HCT116 (cell line): ENCODE data around the gene GPANK1. TPM values are rescaled to one million over a fixed set of nuclear protein-coding genes. Genes with fewer than 3 reads are reported as not detected.

Experiments used
- ATAC-seq: fragments of 200-7000 bp; cut with Tn5 transposase; 2 replicates; pipeline ENCODE4 v1.9.1; 2020; ENCODE audit warnings: mild to moderate bottlenecking, moderate library complexity
- BruUV-seq: library from RNA; stranded (reverse); fragments of 400-500 nt; replicated peaks from 2 replicates; lab custom pipeline; 2021; lab: Mats Ljungman, UMichigan
- CTCF ChIA-PET: fragments of 300-600 bp; sonication (Branson Sonifier 250); formaldehyde crosslinking; loops from one replicate; lab custom pipeline; 2021; ENCODE audit warnings: antibody characterized with exemption; lab: Charles Lee
- POLR2A ChIA-PET: fragments of 300-600, 350-600 bp; sonication (Branson Sonifier 250); formaldehyde crosslinking; loops from one replicate; lab custom pipeline; 2021; ENCODE audit warnings: antibody characterized with exemption; lab: Charles Lee
- RAD21 ChIA-PET, 2 experiments: fragments of 300-600 bp; sonication (Branson Sonifier 250); formaldehyde crosslinking; loops; one replicate each; lab custom pipeline; 2023; ENCODE audit warnings: low total read pairs in 2 of 2; ENCODE audit not compliant: uncharacterized antibody in 2 of 2, unreplicated experiment in 2 of 2, low non-redundant PET in 1 of 2; lab: Charles Lee
- DNase-seq: peaks from one replicate; pipeline ENCODE4 v3.0.0-alpha.2; 2010; ENCODE audit warnings: low read depth, low spot score
- H2AFZ ChIP-seq: fragments of 200-600 bp; shearing (Covaris generic), sonication (generic); 2 replicates; pipeline ENCODE4 v1.6.1; 2017; ENCODE audit warnings: low read depth, mixed run types, mixed read lengths, antibody characterized with exemption, low read length; ENCODE audit not compliant: poor library complexity, severe bottlenecking
- H3K27ac ChIP-seq: 2 replicates; pipeline ENCODE4 v1.5.1; 2012; ENCODE audit warnings: low read depth, low read length
- H3K27me3 ChIP-seq: fragments of 200-600 bp; sonication (generic); 2 replicates; pipeline ENCODE4 v1.6.1; 2016; ENCODE audit warnings: mixed run types, low read length, mixed read lengths; ENCODE audit not compliant: insufficient read depth
- H3K36me3 ChIP-seq, 2 experiments: fragments of 200-500 bp in 1 of 2; fragments of 200-600 bp in 1 of 2; sonication (Bioruptor generic) in 1 of 2; sonication (generic) in 1 of 2; 2 replicates each; pipeline versions ENCODE4 v1.5.1 to v1.6.1; 2014 to 2016; ENCODE audit warnings: low read length in 2 of 2, inconsistent platforms in 1 of 2, mixed read lengths in 1 of 2, mixed run types in 1 of 2; ENCODE audit not compliant: insufficient read depth in 2 of 2, control insufficient read depth in 1 of 2
- H3K4me1 ChIP-seq, 2 experiments: fragments of 200-600 bp in 1 of 2; sonication (generic) in 1 of 2; 2 replicates each; pipeline versions ENCODE4 v1.5.1 to v1.6.1; 2012 to 2017; ENCODE audit warnings: low read length in 2 of 2, inconsistent platforms in 1 of 2, mild to moderate bottlenecking in 1 of 2, mixed read lengths in 1 of 2, mixed run types in 1 of 2, moderate library complexity in 1 of 2; ENCODE audit not compliant: insufficient read depth in 2 of 2, control insufficient read depth in 1 of 2
- H3K4me2 ChIP-seq: fragments of 200-600 bp; sonication (generic); 2 replicates; pipeline ENCODE4 v1.6.1; 2017; ENCODE audit warnings: mixed run types, low read length, mixed read lengths
- H3K4me3 ChIP-seq, 2 experiments: fragments of 200-600 bp in 1 of 2; sonication (generic) in 1 of 2; replicated peaks in 1 of 2; 2 replicates each; pipeline ENCODE4 v1.5.1; 2011 to 2016; ENCODE audit warnings: low read length in 2 of 2, control low read depth in 1 of 2, low read depth in 1 of 2, mild to moderate bottlenecking in 1 of 2, mixed read lengths in 1 of 2, mixed run types in 1 of 2
- H3K79me2 ChIP-seq: fragments of 200-600 bp; sonication (generic); 2 replicates; pipeline ENCODE4 v1.6.1; 2017; ENCODE audit warnings: mild to moderate bottlenecking, mixed run types, low read length, moderate library complexity, mixed read lengths; ENCODE audit not compliant: insufficient read depth
- H3K9ac ChIP-seq: fragments of 200-600 bp; sonication (generic); 2 replicates; pipeline ENCODE4 v1.6.1; 2016; ENCODE audit warnings: low read length, mixed read lengths
- H3K9me2 ChIP-seq: fragments of 200-600 bp; sonication (generic), shearing (Covaris generic); 2 replicates; pipeline ENCODE4 v1.6.1; 2017; ENCODE audit warnings: mixed run types, mild to moderate bottlenecking, moderate library complexity; ENCODE audit not compliant: insufficient read depth
- H3K9me3 ChIP-seq, 2 experiments: fragments of 200-500 bp in 1 of 2; fragments of 200-600 bp in 1 of 2; sonication (Bioruptor generic) in 1 of 2; sonication (generic) in 1 of 2; 2 replicates each; pipeline ENCODE4 v1.6.1; 2014 to 2017; ENCODE audit warnings: low read length in 2 of 2, mixed read lengths in 2 of 2, inconsistent platforms in 1 of 2, low read depth in 1 of 2, mild to moderate bottlenecking in 1 of 2, mixed run types in 1 of 2, moderate library complexity in 1 of 2; ENCODE audit not compliant: control insufficient read depth in 1 of 2, insufficient read depth in 1 of 2
- H4K20me1 ChIP-seq: fragments of 200-600 bp; sonication (generic), shearing (Covaris generic); 2 replicates; pipeline ENCODE4 v1.6.1; 2017; ENCODE audit warnings: mixed run types, mild to moderate bottlenecking, moderate library complexity; ENCODE audit not compliant: insufficient read depth
- CBX3 ChIP-seq: IDR thresholded peaks from 2 replicates; pipeline ENCODE4 v1.6.1; 2012; ENCODE audit warnings: low read depth
- CTCF ChIP-seq, 3 experiments: fragments of 200-600 bp in 1 of 3; sonication (generic) in 1 of 3; IDR thresholded peaks in 2 of 3; conservative IDR thresholded peaks in 1 of 3; 2 replicates each; pipeline ENCODE4 v1.5.1; 2012 to 2017; ENCODE audit warnings: low read depth in 2 of 3, low read length in 2 of 3, antibody characterized with exemption in 1 of 3, borderline replicate concordance in 1 of 3, control low read depth in 1 of 3, mild to moderate bottlenecking in 1 of 3, mixed read lengths in 1 of 3, mixed run types in 1 of 3, moderate library complexity in 1 of 3; ENCODE audit not compliant: insufficient read depth in 1 of 3
- ELF1 ChIP-seq: IDR thresholded peaks from 2 replicates; pipeline ENCODE4 v1.6.1; 2012; ENCODE audit warnings: low read depth, borderline replicate concordance
- EZH2 ChIP-seq: fragments of 200-600 bp; sonication (generic); IDR thresholded peaks from 2 replicates; pipeline ENCODE4 v1.6.1; 2017; ENCODE audit warnings: antibody characterized with exemption, mixed run types
- FOSL1 ChIP-seq: IDR thresholded peaks from 2 replicates; pipeline ENCODE4 v1.6.1; 2012; ENCODE audit warnings: low read depth
- POLR2A ChIP-seq: IDR thresholded peaks from 2 replicates; pipeline ENCODE4 v1.7.0; 2011; ENCODE audit warnings: borderline replicate concordance; ENCODE audit not compliant: insufficient read depth, insufficient read length; ENCODE audit errors: extremely low read depth
- SIN3A ChIP-seq: IDR thresholded peaks from 2 replicates; pipeline ENCODE4 v1.6.1; 2012; ENCODE audit warnings: low read depth
- SP1 ChIP-seq: IDR thresholded peaks from 2 replicates; pipeline ENCODE4 v1.6.1; 2012; ENCODE audit warnings: low read depth
- SRF ChIP-seq: IDR thresholded peaks from 2 replicates; pipeline ENCODE4 v1.6.1; 2012; ENCODE audit warnings: low read depth
- YY1 ChIP-seq: IDR thresholded peaks from 2 replicates; pipeline ENCODE4 v1.6.1; 2011; ENCODE audit warnings: low read length, low read depth, moderate library complexity, mild to moderate bottlenecking; ENCODE audit not compliant: insufficient replicate concordance; ENCODE audit errors: extremely low read depth
- ZBTB33 ChIP-seq: IDR thresholded peaks from 2 replicates; pipeline ENCODE4 v1.6.1; 2011; ENCODE audit warnings: mild to moderate bottlenecking, low read length, moderate library complexity; ENCODE audit not compliant: insufficient replicate concordance; ENCODE audit errors: extremely low read depth
- ZFX ChIP-seq: fragments of 450-650 bp; IDR thresholded peaks from 2 replicates; pipeline ENCODE4 v1.6.1; 2017
- ZNF274 ChIP-seq: fragments of 200-500 bp; sonication (Bioruptor generic); IDR thresholded peaks from 2 replicates; pipeline ENCODE4 v1.6.1; 2014; ENCODE audit warnings: mild to moderate bottlenecking, low read depth, low read length, inconsistent platforms
- intact Hi-C: fragments of 100-400 bp; cut with micrococcal nuclease; formaldehyde crosslinking; loops from 2 replicates; pipeline ENCODE4 v1.10.0; 2022
- total RNA-seq: library from RNA; stranded (reverse); gene quantifications from one replicate; pipeline ENCODE4 v1.2.1, GENCODE V29; 2021; ENCODE audit not compliant: unreplicated experiment
- TF ChIP-seq, protein P1 (sequence below): IDR thresholded peaks from 2 replicates; pipeline ENCODE4 v1.6.1; 2012

The GPANK1 gene
- total RNA-seq, 1 experiment from 2014 or later, result 14.8 TPM

- CTCF ChIA-PET, result no interaction called here
- no peak overlapping the region for H3K4me2 ChIP-seq
Measured at GRCh38 chr6:31676322-31676903, 11.6 kb upstream of the GPANK1 start.

GRCh38 chr6:31669676-31670075 lies 4.9 kb upstream of the GPANK1 start, which contains the start of gene LY6G5B:
Gene LY6G5B, plus strand, starts transcription at chr6:31669976. Its CDS starts 975 bp downstream, at chr6:31670951.
- intact Hi-C loops, result loop anchor here (5.0 kb wide), 2 partner anchors 68 to 228 kb away; partner anchors contain the start of genes CLIC1 and EHMT2
- POLR2A ChIA-PET, result interaction anchor here (1.0 to 1.2 kb wide), 2 partner anchors 9 to 18 kb away, joined by 3 read pairs; partner anchors contain the start of gene C6orf47

More at GRCh38 chr6:31676322-31676903, 11.6 kb upstream of the GPANK1 start:
- Histone ChIP-seq H3K9me2 (no peaks in the 10 kb centered on the region), H3K4me1 (peaks cover under 1 to 14% of the 10 kb centered on the region in 2 experiments; a peak in 3 of 4 replicates), H3K27ac (no peak overlapping the region), H3K36me3 (peaks cover 8% of the 10 kb centered on the region in 2 experiments; a peak in 3 of 4 replicates), H3K79me2 (no peaks in the 10 kb centered on the region), H3K9me3 (no peaks in the 10 kb centered on the region), H3K4me3 (no peak overlapping the region), H2AFZ (no peak overlapping the region), H3K27me3 (no peaks in the 10 kb centered on the region), H3K9ac (no peak overlapping the region), H4K20me1 (no peaks in the 10 kb centered on the region)
- no TSS peak for BruUV-seq
- ChIA-PET POLR2A (no interaction called here), RAD21 (no interaction called here)
- no peak for DNase-seq
- intact Hi-C loops, result no loop called here
- TF ChIP-seq EZH2 (no peak), CBX3 (no peak), SRF (no peak), ZFX (no peak), ZNF274 (no peak)
- no peak for ATAC-seq

More at GRCh38 chr6:31669676-31670075, 4.9 kb upstream of the GPANK1 start, which contains the start of gene LY6G5B:
- peaks cover 38 to 48% of the 10 kb centered on the region in 2 experiments for H3K36me3 ChIP-seq
- no peak within 1 kb of the TSS for H3K4me3 ChIP-seq
- no peak for DNase-seq
- ATAC-seq, result no peak
- RAD21 ChIA-PET, result no interaction called here
- no peak within 1 kb of the TSS for H3K4me2 ChIP-seq
- no peak within 1 kb of the TSS for H3K9ac ChIP-seq
- H3K9me2 ChIP-seq, result no peaks in the 10 kb centered on the region
- TF ChIP-seq POLR2A (no peak), ZNF274 (no peak), SRF (no peak), YY1 (no peak), ZBTB33 (no peak), CTCF (IDR thresholded peaks at IDR 0.05 in 2 of 3, conservative IDR thresholded peaks at IDR 0.05 in 1 of 3; ENCODE audit: borderline replicate concordance in 1 of 3, insufficient read depth in 1 of 3, low read depth in 2 of 3, low read length in 2 of 3) (no peak), FOSL1 (no peak), ELF1 (no peak), SP1 (no peak), SIN3A (no peak)
- TF ChIP-seq, protein P1, sequence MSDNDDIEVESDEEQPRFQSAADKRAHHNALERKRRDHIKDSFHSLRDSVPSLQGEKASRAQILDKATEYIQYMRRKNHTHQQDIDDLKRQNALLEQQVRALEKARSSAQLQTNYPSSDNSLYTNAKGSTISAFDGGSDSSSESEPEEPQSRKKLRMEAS, result no peak
- TF ChIP-seq, all 23 proteins: peak for 0
- no TSS peak for BruUV-seq
- H2AFZ ChIP-seq, result no peak within 1 kb of the TSS
- no peaks in the 10 kb centered on the region for H3K27me3 ChIP-seq
- CTCF ChIA-PET, result no interaction called here
- H3K79me2 ChIP-seq, result peaks cover 43% of the 10 kb centered on the region
- peaks cover 0 to 5% of the 10 kb centered on the region in 2 experiments; a peak in 2 of 4 replicates for H3K4me1 ChIP-seq
- H3K27ac ChIP-seq, result no peak within 1 kb of the TSS
- H3K9me3 ChIP-seq, result no peaks in the 10 kb centered on the region
- H4K20me1 ChIP-seq, result no peaks in the 10 kb centered on the region
